Kidney epithelial cell (primary cell): ENCODE data around the gene MPC1. TPM values are rescaled to one million over a fixed set of nuclear protein-coding genes. Genes with fewer than 3 reads are reported as not detected.
A peak's percentile ranks its signal among the peaks of the same experiment; 100 is the strongest.
"Not testable (repeated sequence)": the region's sequence is repeated elsewhere in the genome, so short reads cannot be mapped to it uniquely, and the experiment has no call there.

Experiments used
- DNase-seq: peaks from one replicate; pipeline ENCODE4 v3.0.0-alpha.2; 2010; ENCODE audit warnings: low read depth
- H3K27me3 ChIP-seq: 2 replicates; pipeline ENCODE4 v1.6.0; 2011; ENCODE audit warnings: low read length; ENCODE audit not compliant: control insufficient read depth, insufficient read depth
- H3K36me3 ChIP-seq: 2 replicates; pipeline ENCODE4 v1.5.1; 2011; ENCODE audit warnings: low read length; ENCODE audit not compliant: control insufficient read depth, insufficient read depth
- H3K4me3 ChIP-seq: 2 replicates; pipeline ENCODE4 v1.5.1; 2011; ENCODE audit warnings: low read depth, mild to moderate bottlenecking, control low read depth, low read length
- CTCF ChIP-seq: IDR thresholded peaks from 2 replicates; pipeline ENCODE4 v1.5.1; 2011; ENCODE audit warnings: mild to moderate bottlenecking, moderate library complexity, low read length, control low read depth, inconsistent platforms; ENCODE audit not compliant: insufficient read depth, poor library complexity, severe bottlenecking
- total RNA-seq: library from RNA; depleted of rRNA; stranded (reverse); fragments of >200 nt; gene quantifications from 2 replicates; pipeline ENCODE4 v1.2.3, GENCODE V29; 2015

The MPC1 gene
- total RNA-seq, 1 donor from 2014 or later, result 20.3 TPM

GRCh38 chr6:166402582-166403277, 20.0 kb upstream of the MPC1 start:
- no peak for TF ChIP-seq CTCF
- DNase-seq, result no peak
- Histone ChIP-seq H3K36me3 (no peaks in the 10 kb centered on the region), H3K4me3 (no peak overlapping the region), H3K27me3 (peaks cover 12% of the 10 kb centered on the region)

GRCh38 chr6:166400649-166401250, 18.0 kb upstream of the MPC1 start:
- peak; percentile 73 for TF ChIP-seq CTCF
- not testable (repeated sequence) for H3K4me3 ChIP-seq, DNase-seq

GRCh38 chr6:166400181-166400580, 17.4 kb upstream of the MPC1 start:
- DNase-seq, result no peak
- Histone ChIP-seq H3K4me3 (no peak overlapping the region), H3K36me3 (no peaks in the 10 kb centered on the region), H3K27me3 (peaks cover 5% of the 10 kb centered on the region)
- no peak for TF ChIP-seq CTCF

More at GRCh38 chr6:166400649-166401250, 18.0 kb upstream of the MPC1 start:
- H3K27me3 ChIP-seq, result peaks cover 10% of the 10 kb centered on the region
- H3K36me3 ChIP-seq, result not testable (repeated sequence)

- Histone ChIP-seq H3K4me3 (no peak overlapping the region), H3K36me3 (no peaks in the 10 kb centered on the region), H3K27me3 (peaks cover 11% of the 10 kb centered on the region)
- no peak for TF ChIP-seq CTCF
- DNase-seq, result no peak
Observed at GRCh38 chr6:166398348-166398747, 15.6 kb upstream of the MPC1 start.

GRCh38 chr6:166397849-166398248, 15.1 kb upstream of the MPC1 start:
- Histone ChIP-seq H3K27me3 (peaks cover 11% of the 10 kb centered on the region), H3K36me3 (no peaks in the 10 kb centered on the region), H3K4me3 (no peak overlapping the region)
- TF ChIP-seq CTCF, result no peak
- DNase-seq, result no peak
